ENCODE results near the gene SOD2.

The SOD2 gene

DNA sequence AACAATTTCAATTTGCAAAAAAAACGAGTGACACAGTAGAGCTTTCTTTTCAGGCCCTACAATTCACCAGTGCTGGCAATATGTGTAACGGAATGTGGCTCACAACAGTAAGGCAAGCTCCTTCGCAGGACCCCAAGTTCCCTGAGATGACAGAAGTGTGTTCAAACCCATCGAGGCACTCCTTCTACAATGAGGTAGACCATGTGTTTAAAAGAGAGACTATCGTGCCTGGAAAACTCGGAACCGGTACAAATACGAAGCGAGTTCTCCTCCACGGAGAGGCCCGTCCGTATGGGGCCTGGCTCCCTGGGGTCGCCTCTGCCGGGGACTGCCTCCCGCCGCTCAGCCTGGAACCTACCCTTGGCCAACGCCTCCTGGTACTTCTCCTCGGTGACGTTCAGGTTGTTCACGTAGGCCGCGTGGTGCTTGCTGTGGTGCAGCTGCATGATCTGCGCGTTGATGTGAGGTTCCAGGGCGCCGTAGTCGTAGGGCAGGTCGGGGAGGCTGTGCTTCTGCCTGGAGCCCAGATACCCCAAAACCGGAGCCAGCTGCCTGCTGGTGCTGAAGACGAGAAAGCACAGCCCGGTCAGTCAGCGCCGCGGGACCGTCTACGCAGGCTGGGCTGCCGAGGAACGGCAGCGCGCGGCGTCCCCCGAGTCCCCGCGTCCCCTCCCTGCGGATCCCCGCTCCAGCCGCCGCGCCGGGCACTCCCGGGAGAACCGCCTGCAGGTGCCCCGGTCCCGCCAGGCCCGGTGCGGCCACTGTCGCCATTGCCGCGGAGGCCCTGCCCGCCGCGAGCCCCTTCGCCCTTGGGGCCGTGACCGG is 526 bp downstream of the SOD2 start (continued):
- TF ChIP-seq IKZF3 (tag by site-specific recombination; IDR thresholded peaks at IDR 0.05) (no peak), SP7 (tag by site-specific recombination; IDR thresholded peaks at IDR 0.05) (0 out of 2 replicates have a peak, but pooled peaks have one; percentile 24), GLIS2 (tag by site-specific recombination; IDR thresholded peaks at IDR 0.05) (peak; percentile 82), ZNF302 (tag by site-specific recombination; IDR thresholded peaks at IDR 0.05; ENCODE audit: low read depth) (no peak), ZNF785 (tag by site-specific recombination; IDR thresholded peaks at IDR 0.05) (no peak), ZNF621 (tag by site-specific recombination; IDR thresholded peaks at IDR 0.05) (no peak), ZXDB (tag by site-specific recombination; IDR thresholded peaks at IDR 0.05) (no peak), HOXC10 (CRISPR knock-in tag; IDR thresholded peaks at IDR 0.05) (no peak), ZNF747 (tag by site-specific recombination; IDR thresholded peaks at IDR 0.05) (no peak), ZNF561 (tag by site-specific recombination; IDR thresholded peaks at IDR 0.05; ENCODE audit: borderline replicate concordance) (peak; percentile 19; the same call in 1 of the 2 replicates), KLF16 (tag by site-specific recombination; IDR thresholded peaks at IDR 0.05) (no peak), MZF1 (tag by site-specific recombination; IDR thresholded peaks at IDR 0.05; ENCODE audit: borderline replicate concordance) (0 out of 2 replicates have a peak, but pooled peaks have one; percentile 34), ZNF202 (tag by site-specific recombination; IDR thresholded peaks at IDR 0.05; ENCODE audit: borderline replicate concordance) (no peak), ZNF335 (tag by site-specific recombination; conservative IDR thresholded peaks at IDR 0.05) (peak; percentile 21), ZSCAN30 (tag by site-specific recombination; IDR thresholded peaks at IDR 0.05) (peak; percentile 28; the same call in 1 of the 2 replicates), ZNF223 (tag by site-specific recombination; IDR thresholded peaks at IDR 0.05) (peak; percentile 85), ZBTB48 (tag by site-specific recombination; IDR thresholded peaks at IDR 0.05) (no peak), HOXD13 (CRISPR knock-in tag; IDR thresholded peaks at IDR 0.05; ENCODE audit: borderline replicate concordance) (no peak), ZNF660 (tag by site-specific recombination; IDR thresholded peaks at IDR 0.05) (no peak; the same call in 1 of the 2 replicates), MYNN (tag by site-specific recombination; IDR thresholded peaks at IDR 0.05; ENCODE audit: borderline replicate concordance) (0 out of 2 replicates have a peak, but pooled peaks have one; percentile 5), SP2 (tag by site-specific recombination; IDR thresholded peaks at IDR 0.05) (peak; percentile 39), GLI4 (tag by site-specific recombination; IDR thresholded peaks at IDR 0.05) (no peak), ZIC2 (tag by site-specific recombination; IDR thresholded peaks at IDR 0.05) (peak; percentile 82), ZNF776 (tag by site-specific recombination; IDR thresholded peaks at IDR 0.05; ENCODE audit: borderline replicate concordance) (no peak), EGR2 (tag by site-specific recombination; IDR thresholded peaks at IDR 0.05; ENCODE audit: low read depth) (no peak), SP3 (tag by site-specific recombination; IDR thresholded peaks at IDR 0.05) (no peak), ZNF341 (tag by site-specific recombination; IDR thresholded peaks at IDR 0.05; ENCODE audit: low read depth) (peak; percentile 55), GLIS1 (tag by site-specific recombination; IDR thresholded peaks at IDR 0.05) (peak; percentile 16), ZNF600 (tag by site-specific recombination; IDR thresholded peaks at IDR 0.05) (peak; percentile 58; the same call in 1 of the 2 replicates), ZNF792 (tag by site-specific recombination; IDR thresholded peaks at IDR 0.05) (no peak), ZNF350 (tag by site-specific recombination; IDR thresholded peaks at IDR 0.05) (peak; percentile 28; the same call in 1 of the 2 replicates)
- TF ChIP-seq, protein P1, sequence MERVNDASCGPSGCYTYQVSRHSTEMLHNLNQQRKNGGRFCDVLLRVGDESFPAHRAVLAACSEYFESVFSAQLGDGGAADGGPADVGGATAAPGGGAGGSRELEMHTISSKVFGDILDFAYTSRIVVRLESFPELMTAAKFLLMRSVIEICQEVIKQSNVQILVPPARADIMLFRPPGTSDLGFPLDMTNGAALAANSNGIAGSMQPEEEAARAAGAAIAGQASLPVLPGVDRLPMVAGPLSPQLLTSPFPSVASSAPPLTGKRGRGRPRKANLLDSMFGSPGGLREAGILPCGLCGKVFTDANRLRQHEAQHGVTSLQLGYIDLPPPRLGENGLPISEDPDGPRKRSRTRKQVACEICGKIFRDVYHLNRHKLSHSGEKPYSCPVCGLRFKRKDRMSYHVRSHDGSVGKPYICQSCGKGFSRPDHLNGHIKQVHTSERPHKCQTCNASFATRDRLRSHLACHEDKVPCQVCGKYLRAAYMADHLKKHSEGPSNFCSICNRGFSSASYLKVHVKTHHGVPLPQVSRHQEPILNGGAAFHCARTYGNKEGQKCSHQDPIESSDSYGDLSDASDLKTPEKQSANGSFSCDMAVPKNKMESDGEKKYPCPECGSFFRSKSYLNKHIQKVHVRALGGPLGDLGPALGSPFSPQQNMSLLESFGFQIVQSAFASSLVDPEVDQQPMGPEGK (tag by site-specific recombination; IDR thresholded peaks at IDR 0.05): 0 out of 2 replicates have a peak, but pooled peaks have one; percentile 6
- TF ChIP-seq, protein P2, sequence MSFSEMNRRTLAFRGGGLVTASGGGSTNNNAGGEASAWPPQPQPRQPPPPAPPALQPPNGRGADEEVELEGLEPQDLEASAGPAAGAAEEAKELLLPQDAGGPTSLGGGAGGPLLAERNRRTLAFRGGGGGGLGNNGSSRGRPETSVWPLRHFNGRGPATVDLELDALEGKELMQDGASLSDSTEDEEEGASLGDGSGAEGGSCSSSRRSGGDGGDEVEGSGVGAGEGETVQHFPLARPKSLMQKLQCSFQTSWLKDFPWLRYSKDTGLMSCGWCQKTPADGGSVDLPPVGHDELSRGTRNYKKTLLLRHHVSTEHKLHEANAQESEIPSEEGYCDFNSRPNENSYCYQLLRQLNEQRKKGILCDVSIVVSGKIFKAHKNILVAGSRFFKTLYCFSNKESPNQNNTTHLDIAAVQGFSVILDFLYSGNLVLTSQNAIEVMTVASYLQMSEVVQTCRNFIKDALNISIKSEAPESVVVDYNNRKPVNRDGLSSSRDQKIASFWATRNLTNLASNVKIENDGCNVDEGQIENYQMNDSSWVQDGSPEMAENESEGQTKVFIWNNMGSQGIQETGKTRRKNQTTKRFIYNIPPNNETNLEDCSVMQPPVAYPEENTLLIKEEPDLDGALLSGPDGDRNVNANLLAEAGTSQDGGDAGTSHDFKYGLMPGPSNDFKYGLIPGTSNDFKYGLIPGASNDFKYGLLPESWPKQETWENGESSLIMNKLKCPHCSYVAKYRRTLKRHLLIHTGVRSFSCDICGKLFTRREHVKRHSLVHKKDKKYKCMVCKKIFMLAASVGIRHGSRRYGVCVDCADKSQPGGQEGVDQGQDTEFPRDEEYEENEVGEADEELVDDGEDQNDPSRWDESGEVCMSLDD (tag by site-specific recombination; IDR thresholded peaks at IDR 0.05): peak; percentile 57; the same call in 1 of the 2 replicates
- TF ChIP-seq, protein P3, sequence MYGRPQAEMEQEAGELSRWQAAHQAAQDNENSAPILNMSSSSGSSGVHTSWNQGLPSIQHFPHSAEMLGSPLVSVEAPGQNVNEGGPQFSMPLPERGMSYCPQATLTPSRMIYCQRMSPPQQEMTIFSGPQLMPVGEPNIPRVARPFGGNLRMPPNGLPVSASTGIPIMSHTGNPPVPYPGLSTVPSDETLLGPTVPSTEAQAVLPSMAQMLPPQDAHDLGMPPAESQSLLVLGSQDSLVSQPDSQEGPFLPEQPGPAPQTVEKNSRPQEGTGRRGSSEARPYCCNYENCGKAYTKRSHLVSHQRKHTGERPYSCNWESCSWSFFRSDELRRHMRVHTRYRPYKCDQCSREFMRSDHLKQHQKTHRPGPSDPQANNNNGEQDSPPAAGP (tag by site-specific recombination; IDR thresholded peaks at IDR 0.05): no peak
- TF ChIP-seq, protein P4, sequence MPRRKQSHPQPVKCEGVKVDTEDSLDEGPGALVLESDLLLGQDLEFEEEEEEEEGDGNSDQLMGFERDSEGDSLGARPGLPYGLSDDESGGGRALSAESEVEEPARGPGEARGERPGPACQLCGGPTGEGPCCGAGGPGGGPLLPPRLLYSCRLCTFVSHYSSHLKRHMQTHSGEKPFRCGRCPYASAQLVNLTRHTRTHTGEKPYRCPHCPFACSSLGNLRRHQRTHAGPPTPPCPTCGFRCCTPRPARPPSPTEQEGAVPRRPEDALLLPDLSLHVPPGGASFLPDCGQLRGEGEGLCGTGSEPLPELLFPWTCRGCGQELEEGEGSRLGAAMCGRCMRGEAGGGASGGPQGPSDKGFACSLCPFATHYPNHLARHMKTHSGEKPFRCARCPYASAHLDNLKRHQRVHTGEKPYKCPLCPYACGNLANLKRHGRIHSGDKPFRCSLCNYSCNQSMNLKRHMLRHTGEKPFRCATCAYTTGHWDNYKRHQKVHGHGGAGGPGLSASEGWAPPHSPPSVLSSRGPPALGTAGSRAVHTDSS (tag by site-specific recombination; IDR thresholded peaks at IDR 0.05): no peak
